Measurements from ENCODE around the gene JPT2. TPM values are rescaled to one million over a fixed set of nuclear protein-coding genes. Genes with fewer than 3 reads are reported as not detected.

Gene JPT2
- total RNA-seq, 1 experiment from 2014 or later = 113 TPM

- ChIA-PET CTCF (no interaction called here), POLR2A (interaction anchor here (1.0 kb wide), 1 partner anchor 12 kb away, joined by 3 read pairs; the partner anchor contains the start of gene JPT2), RAD21 (ENCODE audit: low non-redundant PET in 1 of 2, low total read pairs in 2 of 2, uncharacterized antibody in 2 of 2, unreplicated experiment in 2 of 2) (no interaction called here)
- BruUV-seq (replicated peaks) = no TSS peak
- intact Hi-C loops (cut with micrococcal nuclease) = no loop called here
- H3K9ac ChIP-seq (ENCODE audit: low read length) = no peak overlapping the region
- DNase-seq (ENCODE audit: low read depth, low spot score) = no peak
- TF ChIP-seq ZBTB33 (IDR thresholded peaks at IDR 0.05; ENCODE audit: extremely low read depth, insufficient replicate concordance, low read length) (no peak), ZNF274 (IDR thresholded peaks at IDR 0.05; ENCODE audit: low read depth, low read length) (no peak), ATF3 (IDR thresholded peaks at IDR 0.05) (no peak), ELF1 (IDR thresholded peaks at IDR 0.05; ENCODE audit: borderline replicate concordance, low read depth) (no peak), RAD21 (IDR thresholded peaks at IDR 0.05; ENCODE audit: low read depth) (no peak), REST (IDR thresholded peaks at IDR 0.05; ENCODE audit: low read depth) (no peak), CEBPB (IDR thresholded peaks at IDR 0.05; ENCODE audit: low read depth) (no peak), SP1 (IDR thresholded peaks at IDR 0.05; ENCODE audit: low read depth) (no peak), TCF7L2 (IDR thresholded peaks at IDR 0.05; ENCODE audit: borderline replicate concordance, extremely low read depth, insufficient read depth, insufficient read length) (no peak), MAX (IDR thresholded peaks at IDR 0.05) (no peak), CTCF (IDR thresholded peaks at IDR 0.05 in 2 of 3, conservative IDR thresholded peaks at IDR 0.05 in 1 of 3; ENCODE audit: borderline replicate concordance in 1 of 3, insufficient read depth in 1 of 3, low read depth in 2 of 3, low read length in 2 of 3) (no peak), SRF (IDR thresholded peaks at IDR 0.05; ENCODE audit: low read depth) (no peak), FOSL1 (IDR thresholded peaks at IDR 0.05; ENCODE audit: low read depth) (no peak), POLR2A (IDR thresholded peaks at IDR 0.05; ENCODE audit: borderline replicate concordance, extremely low read depth, insufficient read depth, insufficient read length) (no peak), YY1 (IDR thresholded peaks at IDR 0.05; ENCODE audit: extremely low read depth, insufficient replicate concordance, low read depth, low read length) (no peak)
- ATAC-seq = no peak
- H3K4me1 ChIP-seq (ENCODE audit: control insufficient read depth in 1 of 2, insufficient read depth in 2 of 2, low read length in 2 of 2) = no peaks in the 10 kb centered on the region
- H3K9me2 ChIP-seq (ENCODE audit: insufficient read depth) = no peaks in the 10 kb centered on the region
- H3K9me3 ChIP-seq (ENCODE audit: control insufficient read depth in 1 of 2, insufficient read depth in 1 of 2, low read depth in 1 of 2, low read length in 2 of 2) = no peaks in the 10 kb centered on the region
- no peak overlapping the region for H3K4me3 ChIP-seq (replicated peaks in 1 of 2; ENCODE audit: low read depth in 1 of 2, low read length in 2 of 2)
- H3K4me2 ChIP-seq (ENCODE audit: low read length) = no peak overlapping the region
- H3K79me2 ChIP-seq (ENCODE audit: insufficient read depth, low read length) = no peaks in the 10 kb centered on the region
- H3K27me3 ChIP-seq (ENCODE audit: insufficient read depth, low read length) = no peaks in the 10 kb centered on the region
- no peaks in the 10 kb centered on the region for H4K20me1 ChIP-seq (ENCODE audit: insufficient read depth)
- peaks cover 35 to 51% of the 10 kb centered on the region in 2 experiments for H3K36me3 ChIP-seq (ENCODE audit: control insufficient read depth in 1 of 2, insufficient read depth in 2 of 2, low read length in 2 of 2)
- H2AFZ ChIP-seq (ENCODE audit: low read depth, low read length, poor library complexity, severe bottlenecking) = no peak overlapping the region
- H3K27ac ChIP-seq (ENCODE audit: low read depth, low read length) = no peak overlapping the region
These were observed 11.8 kb upstream of the JPT2 start for GRCh38 chr16:1666316-1666715.

Measured in HCT116 (cell line).